Neural cell (in vitro differentiated cells): Measurements from ENCODE around the gene RUSC1.

Source experiments
- CTCF ChIP-seq: fragments of 450-650 bp; IDR thresholded peaks from 2 replicates; pipeline ENCODE4 v1.5.1; 2014; ENCODE audit warnings: antibody characterized with exemption, mild to moderate bottlenecking, moderate library complexity; ENCODE audit not compliant: poor library complexity, severe bottlenecking
- EP300 ChIP-seq: fragments of 450-650 bp; conservative IDR thresholded peaks from 2 replicates; pipeline ENCODE4 v1.6.1; 2014; ENCODE audit warnings: antibody characterized with exemption, mild to moderate bottlenecking, moderate library complexity; ENCODE audit not compliant: poor library complexity, severe bottlenecking
- EZH2 ChIP-seq: fragments of 200-600, 300-800 bp; shearing (Covaris generic), sonication (generic); IDR thresholded peaks from 2 replicates; pipeline ENCODE4 v1.6.1; 2014; ENCODE audit warnings: antibody characterized with exemption, low read length, borderline replicate concordance, mild to moderate bottlenecking; ENCODE audit not compliant: insufficient read depth, poor library complexity, severe bottlenecking
- MXI1 ChIP-seq: fragments of 450-650 bp; conservative IDR thresholded peaks from 2 replicates; pipeline ENCODE4 v1.6.1; 2014; ENCODE audit warnings: antibody characterized with exemption, mild to moderate bottlenecking; ENCODE audit not compliant: poor library complexity, severe bottlenecking
- POLR2AphosphoS5 ChIP-seq: IDR thresholded peaks from 2 replicates; pipeline ENCODE4 v1.6.1; 2012
- REST ChIP-seq: IDR thresholded peaks from 2 replicates; pipeline ENCODE4 v1.6.1; 2012; ENCODE audit warnings: borderline replicate concordance
- SMC3 ChIP-seq: fragments of 450-650 bp; conservative IDR thresholded peaks from 2 replicates; pipeline ENCODE4 v1.6.1; 2014; ENCODE audit warnings: antibody characterized with exemption, mild to moderate bottlenecking, moderate library complexity; ENCODE audit not compliant: poor library complexity

GRCh38 chr1:155329980-155330598, 9.4 kb downstream of the RUSC1 start:
- TF ChIP-seq CTCF, result no peak
- TF ChIP-seq SMC3, result no peak
- TF ChIP-seq EZH2, result no peak
- no peak for TF ChIP-seq MXI1
- TF ChIP-seq REST, result no peak
- TF ChIP-seq EP300, result no peak
- TF ChIP-seq POLR2AphosphoS5, result no peak
